Urinary bladder (tissue), 4 donors: ENCODE data around the gene CHGA. TPM values are rescaled to one million over a fixed set of nuclear protein-coding genes. Genes with fewer than 3 reads are reported as not detected.

Source experiments
- DNase-seq: peaks from one replicate; pipeline ENCODE4 v3.0.0-alpha.2; 2015; ENCODE audit errors: extremely low spot score
- H3K27ac ChIP-seq: one replicate; pipeline ENCODE4 v1.5.1; 2013; ENCODE audit warnings: low read depth, mild to moderate bottlenecking, moderate library complexity
- H3K36me3 ChIP-seq: one replicate; pipeline ENCODE4 v1.6.1; 2013; ENCODE audit warnings: mild to moderate bottlenecking, moderate library complexity; ENCODE audit not compliant: insufficient read depth
- H3K4me1 ChIP-seq: one replicate; pipeline ENCODE4 v1.6.1; 2013; ENCODE audit warnings: mild to moderate bottlenecking, moderate library complexity; ENCODE audit not compliant: insufficient read depth
- H3K4me3 ChIP-seq: one replicate; pipeline ENCODE4 v1.5.1; 2013; ENCODE audit warnings: low read depth, low read length
- WGBS: extraction: QIAGEN DNeasy Blood & Tissue Kit; methylation state at CpG from one replicate; pipeline ENCODE4 v1.1.7; 2013; 5-methylcytosine and 5-hydroxymethylcytosine counted together
- polyA plus RNA-seq: library from polyadenylated mRNA; stranded (reverse); fragments of 200-250 nt; gene quantifications from one replicate; pipeline ENCODE4 v1.2.3, GENCODE V29; 2013
- total RNA-seq: library from RNA; depleted of rRNA; stranded (reverse); fragments of >200 nt; gene quantifications from one replicate; pipeline ENCODE4 v1.2.3, GENCODE V29; 2014
- donor health status: healthy with polysubstance abuse.
- donor health status: healthy.

CHGA gene
- total and polyA plus RNA-seq, 2 donors, result 3.8 to 6.7 TPM

GRCh38 chr14:92917041-92917940 is 5.7 kb upstream of the CHGA start:
- Histone ChIP-seq H3K4me3 (no peak overlapping the region), H3K27ac (no peak overlapping the region), H3K4me1 (no peaks in the 10 kb centered on the region), H3K36me3 (no peaks in the 10 kb centered on the region)
- peak; percentile 25 for DNase-seq
- 73% methylated on average over 14 of the region's 14 CpGs for WGBS

DNA sequence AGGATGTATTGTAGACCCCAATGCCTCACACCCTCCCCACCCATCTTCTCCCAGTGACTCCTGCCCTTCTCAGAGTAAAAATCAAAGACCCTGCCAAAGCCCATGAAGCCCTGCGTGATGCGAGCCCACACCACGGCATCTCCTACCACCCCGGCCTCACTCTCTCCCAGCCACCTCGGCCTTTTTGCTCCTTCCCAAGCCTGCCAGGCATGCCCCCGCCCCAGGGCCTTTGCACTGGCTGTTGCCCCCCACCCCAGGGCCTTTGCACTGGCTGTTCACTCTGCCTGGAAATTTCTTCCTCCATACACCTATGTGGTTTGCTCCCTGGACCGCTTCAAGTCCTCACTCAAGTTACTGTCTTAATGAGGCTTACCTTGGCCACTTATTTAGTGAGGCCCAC is 5.0 kb upstream of the CHGA start:
- no peak for DNase-seq
- no peak overlapping the region for H3K27ac ChIP-seq
- no peaks in the 10 kb centered on the region for H3K4me1 ChIP-seq
- WGBS, result 81% methylated on average over 7 of the region's 7 CpGs
- H3K4me3 ChIP-seq, result no peak overlapping the region
- no peaks in the 10 kb centered on the region for H3K36me3 ChIP-seq

DNA sequence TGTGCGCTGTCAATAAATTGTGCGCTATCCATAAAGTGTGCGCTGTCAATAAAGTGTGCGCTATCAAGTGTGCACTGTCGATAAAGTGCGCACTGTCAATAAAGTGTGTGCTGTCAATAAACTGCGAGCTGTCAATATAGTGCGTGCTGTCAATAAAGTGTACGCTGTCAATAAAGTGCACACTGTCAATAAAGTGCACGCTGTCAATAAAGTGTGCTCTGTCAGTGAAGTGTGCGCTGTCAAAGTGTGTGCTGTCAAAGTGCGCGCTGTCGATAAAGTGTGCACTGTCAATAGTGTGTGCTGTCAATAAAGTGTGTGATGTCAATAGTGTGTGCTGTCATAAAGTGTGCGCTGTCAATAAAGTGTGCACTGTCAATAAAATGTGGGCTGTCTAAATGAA is 2.9 kb upstream of the CHGA start:
- Histone ChIP-seq H3K4me1 (no peaks in the 10 kb centered on the region), H3K27ac (no peak overlapping the region), H3K36me3 (no peaks in the 10 kb centered on the region), H3K4me3 (no peak overlapping the region)
- WGBS, result 96% methylated on average over 15 of the region's 15 CpGs
- DNase-seq, result no peak

GRCh38 chr14:92922155-92922735 is 705 bp upstream of the CHGA start:
- no peak overlapping the region for H3K4me3 ChIP-seq
- DNase-seq, result no peak
- H3K4me1 ChIP-seq, result no peaks in the 10 kb centered on the region
- WGBS, result 70% methylated on average over 4 of the region's 4 CpGs
- no peak overlapping the region for H3K27ac ChIP-seq
- H3K36me3 ChIP-seq, result no peaks in the 10 kb centered on the region

DNA sequence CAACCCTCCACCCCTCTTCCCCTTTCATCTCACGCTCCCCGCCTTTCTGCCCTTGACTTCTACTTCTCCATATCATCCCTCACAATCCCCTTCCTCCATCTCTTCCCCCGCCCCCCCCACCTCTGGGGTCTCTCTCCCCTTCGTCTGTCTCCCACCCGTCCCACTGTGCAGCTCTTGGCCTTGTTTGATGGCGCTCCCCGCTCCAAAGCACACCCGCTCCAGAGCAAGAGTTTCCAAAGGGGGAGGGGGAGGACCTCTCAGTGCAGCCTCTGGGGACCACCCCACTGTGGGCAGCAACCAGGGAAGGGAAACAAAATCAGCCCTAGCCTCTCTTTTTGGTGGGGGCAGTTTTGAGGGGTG is 774 bp downstream of the CHGA start:
- Histone ChIP-seq H3K4me3 (no peak overlapping the region), H3K27ac (no peak overlapping the region), H3K36me3 (no peaks in the 10 kb centered on the region), H3K4me1 (no peaks in the 10 kb centered on the region)
- no peak for DNase-seq
- 33% methylated on average over 8 of the region's 8 CpGs for WGBS

DNA sequence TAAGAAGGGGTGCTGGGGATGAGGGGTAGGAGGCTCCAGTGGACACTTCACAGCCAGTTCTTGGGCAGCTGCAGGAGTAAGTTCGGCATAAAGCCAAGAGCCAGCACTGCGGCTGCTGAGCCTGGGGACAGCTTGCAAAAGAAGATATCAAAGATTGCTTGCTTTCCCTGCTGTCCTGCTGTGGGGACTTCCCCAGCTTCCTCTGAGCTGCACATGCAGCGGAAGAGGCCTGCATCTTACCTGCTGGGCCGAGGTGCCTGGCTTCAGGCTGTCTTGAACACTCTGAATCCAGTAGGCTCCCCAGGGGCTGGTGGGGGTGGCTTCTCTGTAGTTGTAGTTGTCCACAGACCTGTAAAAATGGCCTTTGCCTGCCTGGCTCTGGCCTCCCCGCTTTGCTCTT is 1.3 kb downstream of the CHGA start:
- no peak overlapping the region for H3K4me3 ChIP-seq
- no peaks in the 10 kb centered on the region for H3K36me3 ChIP-seq
- H3K27ac ChIP-seq, result no peak overlapping the region
- no peak for DNase-seq
- H3K4me1 ChIP-seq, result no peaks in the 10 kb centered on the region
- WGBS, result 55% methylated on average over 5 of the region's 5 CpGs

- no peak overlapping the region for H3K27ac ChIP-seq
- no peak for DNase-seq
- H3K4me3 ChIP-seq, result no peak overlapping the region
- 68% methylated on average over 6 of the region's 6 CpGs for WGBS
- H3K4me1 ChIP-seq, result no peaks in the 10 kb centered on the region
- H3K36me3 ChIP-seq, result no peaks in the 10 kb centered on the region
Measured at GRCh38 chr14:92925446-92925845, 2.5 kb downstream of the CHGA start.

GRCh38 chr14:92926180-92926845 is 3.4 kb downstream of the CHGA start:
- 78% methylated on average over 5 of the region's 5 CpGs for WGBS
- Histone ChIP-seq H3K27ac (no peak overlapping the region), H3K4me3 (no peak overlapping the region), H3K36me3 (no peaks in the 10 kb centered on the region), H3K4me1 (no peaks in the 10 kb centered on the region)
- no peak for DNase-seq

DNA sequence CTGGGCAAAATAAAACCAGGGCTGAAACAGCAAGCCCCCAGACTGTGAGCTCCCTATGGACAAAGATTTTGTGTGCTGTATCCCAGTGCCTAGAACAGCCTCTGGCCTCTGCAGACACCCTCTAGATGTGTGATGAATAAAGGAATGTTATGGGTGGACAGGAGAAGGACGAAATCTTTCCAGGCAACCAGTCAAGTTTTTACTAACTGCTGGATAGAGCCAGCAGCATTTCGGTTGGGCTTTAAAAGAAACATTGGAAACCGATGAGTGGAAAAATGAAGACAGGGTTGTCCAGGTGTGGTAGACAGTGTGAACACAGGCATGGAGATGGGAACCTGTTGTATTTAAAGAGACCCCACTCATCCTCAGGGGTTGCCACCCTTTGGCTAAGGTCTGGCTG is 4.0 kb downstream of the CHGA start:
- DNase-seq, result no peak
- WGBS, result 42% methylated on average over 3 of the region's 3 CpGs
- Histone ChIP-seq H3K27ac (no peak overlapping the region), H3K4me3 (no peak overlapping the region), H3K4me1 (no peaks in the 10 kb centered on the region), H3K36me3 (no peaks in the 10 kb centered on the region)

- DNase-seq, result no peak
- H3K4me3 ChIP-seq, result no peak overlapping the region
- H3K36me3 ChIP-seq, result no peaks in the 10 kb centered on the region
- H3K4me1 ChIP-seq, result no peaks in the 10 kb centered on the region
- 72% methylated on average over 14 of the region's 14 CpGs for WGBS
- no peak overlapping the region for H3K27ac ChIP-seq
Measured at GRCh38 chr14:92927349-92928257, 4.7 kb downstream of the CHGA start.

GRCh38 chr14:92928258-92928629 is 5.3 kb downstream of the CHGA start:
- Histone ChIP-seq H3K36me3 (no peaks in the 10 kb centered on the region), H3K4me1 (no peaks in the 10 kb centered on the region), H3K27ac (no peak overlapping the region), H3K4me3 (no peak overlapping the region)
- WGBS, result 70% methylated on average over 3 of the region's 3 CpGs
- no peak for DNase-seq

- Histone ChIP-seq H3K36me3 (no peaks in the 10 kb centered on the region), H3K27ac (no peak overlapping the region)
- 84% methylated on average over 12 of the region's 12 CpGs for WGBS
Measured at GRCh38 chr14:92928961-92929688, 6.2 kb downstream of the CHGA start.

More at GRCh38 chr14:92928961-92929688, 6.2 kb downstream of the CHGA start:
- no peak overlapping the region for H3K4me3 ChIP-seq
- H3K4me1 ChIP-seq, result no peaks in the 10 kb centered on the region
- no peak for DNase-seq
